ENCODE results near the gene NDE1. TPM values are rescaled to one million over a fixed set of nuclear protein-coding genes. Genes with fewer than 3 reads are reported as not detected.

The NDE1 gene
- total and polyA plus RNA-seq, 7 donors = 6.6 to 17.0 (median 10.3) TPM

GRCh38 chr16:15768201-15768600 is 118.2 kb downstream of the NDE1 start:
- no peak for TF ChIP-seq CTCF (IDR thresholded peaks at IDR 0.05)
- Histone ChIP-seq H3K4me1 (no peaks in the 10 kb centered on the region), H3K27ac (no peak overlapping the region), H3K9me3 (no peaks in the 10 kb centered on the region), H3K4me3 (no peak overlapping the region), H3K27me3 (ENCODE audit: insufficient read depth in 3 of 3, low read length in 2 of 3) (no peaks in the 10 kb centered on the region), H3K36me3 (ENCODE audit: insufficient read depth in 1 of 2, low read depth in 1 of 2) (no peaks in the 10 kb centered on the region)
- intact Hi-C loops (cut with DNase I) = loop anchor here (5.0 to 10.0 kb wide), 4 partner anchors 54 to 429 kb away; no protein-coding TSS in a partner anchor
- ATAC-seq (no peak), DNase-seq (peak in 1 of 2 donors; percentile 3)
- WGBS, 3 donors = 96 to 99% (median 99%) methylated on average over 4 of the region's 4 CpGs

- WGBS, 3 donors = 86 to 91% (median 88%) methylated on average over 8 of the region's 8 CpGs
- H3K4me1 ChIP-seq = no peaks in the 10 kb centered on the region
Measured at GRCh38 chr16:15769239-15769638, 119.2 kb downstream of the NDE1 start.

DNA sequence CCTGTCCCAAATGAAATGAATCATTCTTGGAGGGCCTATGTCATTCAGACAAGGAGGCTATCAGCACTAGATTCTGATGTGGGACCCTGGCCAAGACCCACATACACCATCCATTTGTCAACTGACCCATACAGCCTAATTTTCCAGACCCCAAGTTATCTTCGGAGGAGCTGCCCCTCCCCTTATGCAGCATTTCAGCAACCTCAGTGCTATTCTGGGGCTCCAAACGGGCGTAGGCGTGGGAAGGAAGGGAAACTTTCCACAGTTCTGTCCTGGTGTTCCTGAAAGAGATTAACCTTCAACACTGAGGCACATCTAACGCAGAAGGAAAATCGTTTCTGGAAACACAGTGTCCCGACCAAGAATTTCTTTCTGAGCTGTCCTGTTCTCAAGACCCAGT is 120.1 kb downstream of the NDE1 start:
- H3K27me3 ChIP-seq (ENCODE audit: insufficient read depth in 3 of 3, low read length in 2 of 3) = no peaks in the 10 kb centered on the region
- H3K9me3 ChIP-seq = no peaks in the 10 kb centered on the region
- intact Hi-C loops (cut with DNase I) = no loop called here
- WGBS, 3 donors = 35 to 55% (median 45%) methylated on average over 7 of the region's 7 CpGs
- DNase-seq (peak in 1 of 2 donors; percentile 39), ATAC-seq (no peak)
- H3K36me3 ChIP-seq (ENCODE audit: insufficient read depth in 1 of 2, low read depth in 1 of 2) = no peaks in the 10 kb centered on the region
- H3K4me3 ChIP-seq = no peak overlapping the region
- no peak for TF ChIP-seq CTCF (IDR thresholded peaks at IDR 0.05)
- no peaks in the 10 kb centered on the region for H3K4me1 ChIP-seq
- H3K27ac ChIP-seq = peak overlapping the region; percentile 16

More at GRCh38 chr16:15769239-15769638, 119.2 kb downstream of the NDE1 start:
- TF ChIP-seq CTCF (IDR thresholded peaks at IDR 0.05) = no peak
- ATAC-seq (no peak), DNase-seq (peak in 1 of 2 donors; percentile 23)
- intact Hi-C loops (cut with DNase I) = loop anchor here (5.0 to 10.0 kb wide), 4 partner anchors 53 to 428 kb away; no protein-coding TSS in a partner anchor
- H3K27me3 ChIP-seq (ENCODE audit: insufficient read depth in 3 of 3, low read length in 2 of 3) = no peaks in the 10 kb centered on the region
- no peaks in the 10 kb centered on the region for H3K9me3 ChIP-seq
- no peak overlapping the region for H3K4me3 ChIP-seq
- H3K27ac ChIP-seq = no peak overlapping the region
- H3K36me3 ChIP-seq (ENCODE audit: insufficient read depth in 1 of 2, low read depth in 1 of 2) = no peaks in the 10 kb centered on the region

GRCh38 chr16:15770512-15770911 is 120.5 kb downstream of the NDE1 start:
- H3K36me3 ChIP-seq (ENCODE audit: insufficient read depth in 1 of 2, low read depth in 1 of 2) = no peaks in the 10 kb centered on the region
- no peak for TF ChIP-seq CTCF (IDR thresholded peaks at IDR 0.05)
- no peaks in the 10 kb centered on the region for H3K27me3 ChIP-seq (ENCODE audit: insufficient read depth in 3 of 3, low read length in 2 of 3)
- 65 to 70% (median 65%) methylated on average over 3 of the region's 3 CpGs for WGBS, 3 donors
- H3K4me3 ChIP-seq = no peak overlapping the region
- intact Hi-C loops (cut with DNase I) = no loop called here
- DNase-seq (peak in 1 of 2 donors; percentile 5), ATAC-seq (no peak)
- H3K9me3 ChIP-seq = no peaks in the 10 kb centered on the region
- peak overlapping the region; percentile 16 for H3K27ac ChIP-seq
- no peaks in the 10 kb centered on the region for H3K4me1 ChIP-seq

DNA sequence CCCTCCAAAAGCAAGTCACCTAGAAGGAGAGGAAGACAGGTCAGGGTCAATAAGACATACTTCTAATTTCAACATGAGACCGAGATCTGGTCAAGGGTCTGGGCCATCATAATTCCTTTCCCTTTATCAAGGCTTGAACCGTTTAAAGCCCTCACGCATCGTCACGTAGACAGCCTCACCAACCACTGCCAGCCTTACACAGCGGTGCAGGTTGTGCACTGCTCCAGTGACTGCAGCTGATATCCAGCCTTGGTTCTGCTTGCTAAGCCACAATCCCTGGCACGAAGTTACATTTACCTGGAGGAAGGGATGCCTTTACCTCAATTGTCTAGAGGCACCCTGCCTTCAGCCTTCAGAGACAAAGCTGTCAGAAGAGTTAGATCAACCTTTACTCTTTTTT is 121.6 kb downstream of the NDE1 start:
- Histone ChIP-seq H3K9me3 (no peaks in the 10 kb centered on the region), H3K27me3 (ENCODE audit: insufficient read depth in 3 of 3, low read length in 2 of 3) (no peaks in the 10 kb centered on the region), H3K4me1 (no peaks in the 10 kb centered on the region), H3K36me3 (ENCODE audit: insufficient read depth in 1 of 2, low read depth in 1 of 2) (no peaks in the 10 kb centered on the region), H3K4me3 (no peak overlapping the region), H3K27ac (no peak overlapping the region)
- no peak for DNase-seq
- no peak for ATAC-seq
- TF ChIP-seq CTCF (IDR thresholded peaks at IDR 0.05) = no peak
- WGBS, 3 donors = 89 to 94% (median 90%) methylated on average over 7 of the region's 7 CpGs
- intact Hi-C loops (cut with DNase I) = no loop called here
